Measurements from ENCODE around the gene HSPBP1. TPM values are rescaled to one million over a fixed set of nuclear protein-coding genes. Genes with fewer than 3 reads are reported as not detected.

HSPBP1 gene
- total and polyA plus RNA-seq, 7 donors = 23.0 to 98.2 (median 34.0) TPM

GRCh38 chr19:55304279-55304978, 24.5 kb upstream of the HSPBP1 start:
- ATAC-seq (peak in 3 of 4 donors; percentile 59 to 74 (median 63)), DNase-seq (peak in 1 of 2 donors; percentile 76)
- H3K36me3 ChIP-seq (ENCODE audit: insufficient read depth in 1 of 2, low read depth in 1 of 2) = no peaks in the 10 kb centered on the region
- H3K4me3 ChIP-seq = no peak overlapping the region
- no peaks in the 10 kb centered on the region for H3K27me3 ChIP-seq (ENCODE audit: insufficient read depth in 3 of 3, low read length in 2 of 3)
- WGBS, 3 donors = 85 to 86% (median 86%) methylated on average over 36 to 39 of the region's 39 CpGs
- H3K4me1 ChIP-seq = no peaks in the 10 kb centered on the region
- no peak overlapping the region for H3K27ac ChIP-seq
- no peaks in the 10 kb centered on the region for H3K9me3 ChIP-seq
- intact Hi-C loops (cut with DNase I) = loop anchor here (5.0 kb wide), 4 partner anchors 33 to 153 kb away; partner anchors contain the start of genes KMT5C (in 2 of the 2) and TMEM238 (in 2 of the 2)
- TF ChIP-seq CTCF (IDR thresholded peaks at IDR 0.05) = no peak

DNA sequence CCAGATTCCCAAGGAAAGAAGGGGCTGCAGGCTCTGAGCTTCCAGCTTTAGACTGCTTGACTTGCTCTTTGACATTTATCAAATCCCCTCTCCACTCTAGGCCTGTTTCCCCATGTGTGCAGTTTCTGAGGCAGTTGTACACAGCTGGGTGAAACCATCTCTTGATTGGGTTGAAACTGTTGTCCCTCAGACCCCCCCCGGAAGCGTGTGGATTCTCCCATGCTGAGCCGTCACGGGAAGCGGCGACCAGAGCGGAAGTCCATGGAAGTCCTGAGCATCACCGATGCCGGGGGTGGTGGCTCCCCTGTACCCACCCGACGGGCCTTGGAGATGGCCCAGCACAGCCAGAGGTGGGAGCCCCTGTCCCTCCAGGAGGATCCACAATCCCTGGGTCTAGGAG, 23.6 kb upstream of the HSPBP1 start:
- WGBS, 3 donors = 86 to 94% (median 92%) methylated on average over 11 of the region's 11 CpGs
- Histone ChIP-seq H3K4me1 (no peaks in the 10 kb centered on the region), H3K4me3 (no peak overlapping the region), H3K27me3 (ENCODE audit: insufficient read depth in 3 of 3, low read length in 2 of 3) (no peaks in the 10 kb centered on the region), H3K36me3 (ENCODE audit: insufficient read depth in 1 of 2, low read depth in 1 of 2) (no peaks in the 10 kb centered on the region), H3K9me3 (no peaks in the 10 kb centered on the region), H3K27ac (no peak overlapping the region)
- intact Hi-C loops (cut with DNase I) = loop anchor here (5.0 kb wide), 4 partner anchors 34 to 154 kb away; partner anchors contain the start of genes KMT5C (in 2 of the 2) and TMEM238 (in 2 of the 2)
- no peak for TF ChIP-seq CTCF (IDR thresholded peaks at IDR 0.05)
- no peak for DNase-seq
- ATAC-seq = no peak

- no peak for ATAC-seq
- Histone ChIP-seq H3K36me3 (ENCODE audit: insufficient read depth in 1 of 2, low read depth in 1 of 2) (no peaks in the 10 kb centered on the region), H3K4me3 (peak overlapping the region; percentile 65), H3K27me3 (ENCODE audit: insufficient read depth in 3 of 3, low read length in 2 of 3) (no peaks in the 10 kb centered on the region), H3K27ac (no peak overlapping the region), H3K9me3 (no peaks in the 10 kb centered on the region), H3K4me1 (no peaks in the 10 kb centered on the region)
- TF ChIP-seq CTCF (IDR thresholded peaks at IDR 0.05) = no peak
- 78 to 81% (median 79%) methylated on average over 12 of the region's 12 CpGs for WGBS, 3 donors
- intact Hi-C loops (cut with DNase I) = loop anchor here (5.0 kb wide), 4 partner anchors 35 to 155 kb away; partner anchors contain the start of genes KMT5C (in 2 of the 2) and TMEM238 (in 2 of the 2)
- no peak for DNase-seq
Observed at GRCh38 chr19:55302318-55302703, 22.4 kb upstream of the HSPBP1 start.

DNA sequence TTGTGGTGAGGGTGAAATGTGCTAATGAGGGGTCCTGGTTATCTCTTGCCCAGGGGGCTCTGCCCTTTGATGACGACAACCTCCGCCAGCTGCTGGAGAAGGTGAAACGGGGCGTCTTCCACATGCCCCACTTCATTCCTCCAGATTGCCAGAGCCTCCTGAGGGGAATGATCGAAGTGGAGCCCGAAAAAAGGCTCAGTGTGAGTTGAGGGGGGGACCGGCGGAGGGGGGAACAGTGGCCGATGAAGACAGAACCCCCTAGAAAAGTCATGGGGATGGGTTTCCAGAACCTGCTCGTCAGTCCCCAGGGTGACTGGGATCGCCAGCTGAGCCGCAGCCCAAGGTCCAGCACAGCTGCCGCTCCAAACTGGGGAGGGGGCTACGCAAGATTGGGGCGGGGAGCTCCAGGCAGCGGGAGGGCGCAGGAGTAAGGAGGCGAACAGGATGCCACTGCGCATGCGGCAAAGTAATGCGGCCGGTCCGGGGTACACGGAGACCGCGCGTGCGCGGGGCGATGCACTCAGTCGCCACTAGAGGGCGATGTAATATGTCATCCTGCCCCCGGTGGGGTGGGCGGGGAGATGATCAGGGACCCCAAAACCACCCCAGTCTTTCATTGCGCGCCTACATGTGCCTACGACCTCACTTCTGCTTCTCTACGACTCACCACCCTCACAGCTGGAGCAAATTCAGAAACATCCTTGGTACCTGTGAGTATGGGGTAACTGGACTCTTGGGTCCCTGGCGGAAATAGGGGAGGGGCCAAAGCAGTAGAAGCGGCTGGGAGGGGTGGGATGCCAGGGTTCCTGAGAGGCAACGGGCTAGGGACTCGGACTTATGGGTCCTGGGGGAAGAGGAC, 21.8 kb upstream of the HSPBP1 start:
- H3K27ac ChIP-seq = no peak overlapping the region
- peak; percentile 95 for TF ChIP-seq CTCF (IDR thresholded peaks at IDR 0.05)

More for the DNA sequence above, 21.8 kb upstream of the HSPBP1 start:
- DNase-seq (peak; percentile 88 to 93), ATAC-seq (peak; percentile 86 to 91 (median 90))
- Histone ChIP-seq H3K4me3 (peak overlapping the region; percentile 65), H3K27me3 (ENCODE audit: insufficient read depth in 3 of 3, low read length in 2 of 3) (no peaks in the 10 kb centered on the region), H3K4me1 (no peaks in the 10 kb centered on the region), H3K9me3 (no peaks in the 10 kb centered on the region), H3K36me3 (ENCODE audit: insufficient read depth in 1 of 2, low read depth in 1 of 2) (no peaks in the 10 kb centered on the region)
- intact Hi-C loops (cut with DNase I) = loop anchor here (5.0 kb wide), 4 partner anchors 36 to 156 kb away; partner anchors contain the start of genes KMT5C (in 2 of the 2) and TMEM238 (in 2 of the 2)
- 11 to 13% (median 12%) methylated on average over 42 of the region's 42 CpGs for WGBS, 3 donors
